ENCODE results near the gene HES3.

The HES3 gene

DNA sequence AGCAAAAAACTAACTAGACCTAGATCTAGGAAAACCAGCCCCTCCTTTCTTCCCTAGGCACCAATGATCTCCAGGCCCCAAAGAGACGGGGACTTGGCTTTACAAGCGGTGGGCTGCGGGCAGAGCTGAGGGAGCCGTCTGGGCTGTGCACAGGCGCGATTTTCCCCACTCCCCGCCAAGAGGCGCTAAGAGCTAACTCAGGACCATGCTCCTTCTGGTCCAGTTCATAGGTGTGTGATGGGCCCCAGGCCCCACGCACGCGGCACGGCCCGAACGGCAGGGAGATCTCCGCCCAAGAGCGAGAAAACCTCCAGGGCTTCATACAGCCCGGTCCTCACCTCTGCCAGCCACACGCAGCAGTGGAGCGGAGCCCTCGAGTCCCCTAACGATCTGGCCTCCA lies 24.4 kb downstream of the HES3 start:
- no peak overlapping the region for H3K4me3 ChIP-seq (ENCODE audit: low read length)
- no peak overlapping the region for H3K4me2 ChIP-seq (ENCODE audit: low read length)
- H3K27me3 ChIP-seq (ENCODE audit: low read depth, low read length): no peaks in the 10 kb centered on the region
- H3K27ac ChIP-seq (ENCODE audit: low read length): no peak overlapping the region
- H3K79me2 ChIP-seq (ENCODE audit: low read length): no peaks in the 10 kb centered on the region
- H2AFZ ChIP-seq (ENCODE audit: low read depth, low read length): no peak overlapping the region
- H3K9ac ChIP-seq (ENCODE audit: low read length): no peak overlapping the region
- H3K9me3 ChIP-seq (ENCODE audit: insufficient read depth, low read length): no peaks in the 10 kb centered on the region
- TF ChIP-seq, protein P1, sequence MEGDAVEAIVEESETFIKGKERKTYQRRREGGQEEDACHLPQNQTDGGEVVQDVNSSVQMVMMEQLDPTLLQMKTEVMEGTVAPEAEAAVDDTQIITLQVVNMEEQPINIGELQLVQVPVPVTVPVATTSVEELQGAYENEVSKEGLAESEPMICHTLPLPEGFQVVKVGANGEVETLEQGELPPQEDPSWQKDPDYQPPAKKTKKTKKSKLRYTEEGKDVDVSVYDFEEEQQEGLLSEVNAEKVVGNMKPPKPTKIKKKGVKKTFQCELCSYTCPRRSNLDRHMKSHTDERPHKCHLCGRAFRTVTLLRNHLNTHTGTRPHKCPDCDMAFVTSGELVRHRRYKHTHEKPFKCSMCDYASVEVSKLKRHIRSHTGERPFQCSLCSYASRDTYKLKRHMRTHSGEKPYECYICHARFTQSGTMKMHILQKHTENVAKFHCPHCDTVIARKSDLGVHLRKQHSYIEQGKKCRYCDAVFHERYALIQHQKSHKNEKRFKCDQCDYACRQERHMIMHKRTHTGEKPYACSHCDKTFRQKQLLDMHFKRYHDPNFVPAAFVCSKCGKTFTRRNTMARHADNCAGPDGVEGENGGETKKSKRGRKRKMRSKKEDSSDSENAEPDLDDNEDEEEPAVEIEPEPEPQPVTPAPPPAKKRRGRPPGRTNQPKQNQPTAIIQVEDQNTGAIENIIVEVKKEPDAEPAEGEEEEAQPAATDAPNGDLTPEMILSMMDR (IDR thresholded peaks at IDR 0.05; ENCODE audit: low read depth, low read length): no peak
- TF ChIP-seq EZH2phosphoT487 (IDR thresholded peaks at IDR 0.05; ENCODE audit: low read depth): no peak
- no peaks in the 10 kb centered on the region for H3K36me3 ChIP-seq (replicated peaks; ENCODE audit: low read depth, low read length)
- no peaks in the 10 kb centered on the region for H3K4me1 ChIP-seq (ENCODE audit: low read length)
- no peaks in the 10 kb centered on the region for H4K20me1 ChIP-seq (ENCODE audit: insufficient read depth, low read length)

DNA sequence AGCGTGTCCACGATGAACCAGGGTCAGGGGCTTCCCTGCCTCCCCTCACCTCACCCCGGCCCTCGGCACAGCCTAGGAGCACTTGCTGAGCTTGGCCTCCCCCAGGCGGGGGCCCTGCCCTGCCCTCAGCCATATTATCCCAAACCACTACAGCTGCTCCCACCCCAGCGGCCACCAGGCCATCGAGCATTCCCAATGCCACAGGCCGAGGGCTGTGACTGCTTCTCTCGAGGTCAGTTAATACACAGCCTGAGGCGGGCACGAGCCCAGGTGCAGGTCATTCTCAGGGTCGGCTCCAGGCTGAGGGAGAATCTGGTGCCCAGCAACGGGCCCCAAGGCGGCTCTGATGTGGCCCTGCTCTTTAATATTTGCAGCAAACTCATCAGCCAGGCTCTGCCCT lies 25.3 kb downstream of the HES3 start:
- Histone ChIP-seq H3K4me3 (ENCODE audit: low read length) (no peak overlapping the region), H3K4me1 (ENCODE audit: low read length) (no peaks in the 10 kb centered on the region), H3K27ac (ENCODE audit: low read length) (no peak overlapping the region), H3K36me3 (replicated peaks; ENCODE audit: low read depth, low read length) (no peaks in the 10 kb centered on the region), H3K9ac (ENCODE audit: low read length) (no peak overlapping the region), H3K27me3 (ENCODE audit: low read depth, low read length) (no peaks in the 10 kb centered on the region), H2AFZ (ENCODE audit: low read depth, low read length) (no peak overlapping the region), H3K79me2 (ENCODE audit: low read length) (no peaks in the 10 kb centered on the region), H3K4me2 (ENCODE audit: low read length) (no peak overlapping the region), H4K20me1 (ENCODE audit: insufficient read depth, low read length) (no peaks in the 10 kb centered on the region), H3K9me3 (ENCODE audit: insufficient read depth, low read length) (no peaks in the 10 kb centered on the region)
- TF ChIP-seq, protein P1 (IDR thresholded peaks at IDR 0.05; ENCODE audit: low read depth, low read length): no peak
- TF ChIP-seq EZH2phosphoT487 (IDR thresholded peaks at IDR 0.05; ENCODE audit: low read depth): no peak

DNA sequence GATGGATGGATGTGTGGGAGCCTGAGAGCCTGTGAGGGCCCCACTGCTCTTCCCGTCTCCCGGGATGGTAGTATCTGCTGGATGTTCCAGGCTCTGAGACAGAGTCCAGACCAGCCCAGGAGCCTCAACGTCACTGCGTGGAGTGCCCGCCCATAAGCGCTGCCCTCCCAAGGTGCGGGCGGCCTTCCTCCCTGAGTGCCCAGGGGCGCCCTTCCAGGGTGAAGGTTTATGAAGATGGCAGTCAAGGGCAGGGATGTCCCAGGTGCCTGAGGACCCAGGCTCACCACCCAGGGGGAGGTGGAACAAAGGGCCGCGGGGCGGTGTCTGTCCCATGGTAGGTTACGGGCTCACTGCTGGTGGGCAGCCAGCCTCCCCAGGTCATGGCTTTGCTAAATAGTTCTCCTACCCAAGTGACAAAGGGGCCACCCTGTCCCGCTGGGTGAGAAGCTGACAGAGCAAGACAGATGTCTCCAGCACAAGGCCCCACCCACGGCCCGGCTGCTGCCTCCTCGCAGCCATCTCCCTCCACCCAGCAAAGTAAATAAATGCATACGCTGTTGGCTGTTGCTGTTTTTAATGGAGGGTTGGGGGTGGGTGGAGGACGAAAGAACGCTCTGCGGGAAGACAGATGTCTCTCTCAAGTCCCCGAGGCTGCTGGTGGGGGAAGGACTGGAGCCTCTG lies 25.9 kb downstream of the HES3 start:
- no peak overlapping the region for H3K4me3 ChIP-seq (ENCODE audit: low read length)
- H3K4me1 ChIP-seq (ENCODE audit: low read length): no peaks in the 10 kb centered on the region
- TF ChIP-seq, protein P1 (IDR thresholded peaks at IDR 0.05; ENCODE audit: low read depth, low read length): no peak
- no peak for TF ChIP-seq EZH2phosphoT487 (IDR thresholded peaks at IDR 0.05; ENCODE audit: low read depth)
- H3K79me2 ChIP-seq (ENCODE audit: low read length): no peaks in the 10 kb centered on the region
- no peak overlapping the region for H3K4me2 ChIP-seq (ENCODE audit: low read length)
- no peak overlapping the region for H2AFZ ChIP-seq (ENCODE audit: low read depth, low read length)
- H3K9me3 ChIP-seq (ENCODE audit: insufficient read depth, low read length): no peaks in the 10 kb centered on the region
- H4K20me1 ChIP-seq (ENCODE audit: insufficient read depth, low read length): no peaks in the 10 kb centered on the region
- no peak overlapping the region for H3K9ac ChIP-seq (ENCODE audit: low read length)
- H3K27me3 ChIP-seq (ENCODE audit: low read depth, low read length): no peaks in the 10 kb centered on the region
- H3K27ac ChIP-seq (ENCODE audit: low read length): no peak overlapping the region
- H3K36me3 ChIP-seq (replicated peaks; ENCODE audit: low read depth, low read length): no peaks in the 10 kb centered on the region

DNA sequence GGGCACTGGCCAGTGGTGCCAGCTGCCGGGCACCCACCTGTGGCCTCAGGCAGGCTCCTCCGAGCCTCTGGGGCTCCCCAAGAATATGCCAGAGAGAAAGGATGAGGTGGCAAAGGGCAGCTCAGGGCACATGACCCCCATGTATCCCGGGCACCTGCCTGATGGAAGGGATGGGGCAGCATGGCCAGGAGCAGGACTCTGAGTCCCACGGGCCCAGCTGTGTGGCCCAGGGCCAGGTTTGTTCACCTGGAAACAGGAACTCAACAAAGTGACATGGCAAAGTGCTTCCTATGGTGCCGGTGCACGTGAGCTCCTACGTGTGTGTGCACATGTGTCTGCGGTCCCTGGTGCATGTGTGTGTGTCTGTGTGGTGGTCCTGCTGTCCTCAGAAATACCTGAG lies 26.4 kb downstream of the HES3 start:
- Histone ChIP-seq H3K27ac (ENCODE audit: low read length) (no peak overlapping the region), H3K36me3 (replicated peaks; ENCODE audit: low read depth, low read length) (no peaks in the 10 kb centered on the region), H3K9me3 (ENCODE audit: insufficient read depth, low read length) (no peaks in the 10 kb centered on the region), H2AFZ (ENCODE audit: low read depth, low read length) (no peak overlapping the region), H3K4me1 (ENCODE audit: low read length) (no peaks in the 10 kb centered on the region), H3K4me2 (ENCODE audit: low read length) (no peak overlapping the region), H4K20me1 (ENCODE audit: insufficient read depth, low read length) (no peaks in the 10 kb centered on the region), H3K9ac (ENCODE audit: low read length) (no peak overlapping the region), H3K4me3 (ENCODE audit: low read length) (no peak overlapping the region), H3K79me2 (ENCODE audit: low read length) (no peaks in the 10 kb centered on the region), H3K27me3 (ENCODE audit: low read depth, low read length) (no peaks in the 10 kb centered on the region)
- TF ChIP-seq, protein P1 (IDR thresholded peaks at IDR 0.05; ENCODE audit: low read depth, low read length): no peak
- TF ChIP-seq EZH2phosphoT487 (IDR thresholded peaks at IDR 0.05; ENCODE audit: low read depth): no peak

Measured in OCI-LY3 (cell line).